Caco-2 (cell line): ENCODE measurements around the gene LRRIQ1. TPM values are rescaled to one million over a fixed set of nuclear protein-coding genes. Genes with fewer than 3 reads are reported as not detected.

ENCODE experiments used
- BruUV-seq: library from RNA; stranded (reverse); fragments of 400-500 nt; replicated peaks from 2 replicates; lab custom pipeline; 2021; lab: Mats Ljungman, UMichigan
- CTCF ChIA-PET: fragments of 300-600 bp; sonication (Branson Sonifier 250); formaldehyde crosslinking; loops from one replicate; lab custom pipeline; 2022; ENCODE audit warnings: antibody characterized with exemption; lab: Charles Lee
- POLR2A ChIA-PET: fragments of 300-600 bp; sonication (Branson Sonifier 250); formaldehyde crosslinking; loops from one replicate; lab custom pipeline; 2022; ENCODE audit warnings: antibody characterized with exemption; lab: Charles Lee
- DNase-seq, 2 experiments: peaks; one replicate each; pipeline versions ENCODE4 v3.0.0 to v3.0.0-alpha.2; 2020 to 2022
- H3K27me3 ChIP-seq: replicated peaks from 2 replicates; pipeline ENCODE4 v1.6.0; 2011; ENCODE audit warnings: low read length; ENCODE audit not compliant: control insufficient read depth, insufficient read depth
- H3K36me3 ChIP-seq: 2 replicates; pipeline ENCODE4 v1.5.1; 2011; ENCODE audit warnings: low read length; ENCODE audit not compliant: control insufficient read depth, insufficient read depth
- H3K4me1 ChIP-seq: fragments of 250-450 bp; sonication (Bioruptor Pico); 2 replicates; pipeline ENCODE4 v1.5.1; 2020; ENCODE audit warnings: mild to moderate bottlenecking
- H3K4me3 ChIP-seq: 2 replicates; pipeline ENCODE4 v1.5.1; 2011; ENCODE audit warnings: low read depth, mild to moderate bottlenecking, control low read depth, low read length
- H3K9me3 ChIP-seq: fragments of 250-450 bp; sonication (Bioruptor Pico); 2 replicates; pipeline ENCODE4 v1.5.1; 2020; ENCODE audit warnings: mild to moderate bottlenecking, moderate library complexity
- H3K27ac Mint-ChIP-seq: one replicate; pipeline ENCODE4 v1.8.0; 2022; ENCODE audit warnings: mixed read lengths; ENCODE audit not compliant: unreplicated experiment
- H3K27me3 Mint-ChIP-seq: one replicate; pipeline ENCODE4 v1.8.0; 2022; ENCODE audit warnings: mixed read lengths; ENCODE audit not compliant: insufficient read depth, unreplicated experiment
- H3K36me3 Mint-ChIP-seq: one replicate; pipeline ENCODE4 v1.8.0; 2022; ENCODE audit warnings: mild to moderate bottlenecking, mixed read lengths; ENCODE audit not compliant: insufficient read depth, unreplicated experiment
- H3K4me1 Mint-ChIP-seq: one replicate; pipeline ENCODE4 v1.8.0; 2022; ENCODE audit warnings: low read depth, mixed read lengths; ENCODE audit not compliant: unreplicated experiment
- H3K4me3 Mint-ChIP-seq: one replicate; pipeline ENCODE4 v1.8.0; 2022; ENCODE audit warnings: mild to moderate bottlenecking, moderate library complexity, mixed read lengths; ENCODE audit not compliant: unreplicated experiment
- H3K9me3 Mint-ChIP-seq: one replicate; pipeline ENCODE4 v1.8.0; 2022; ENCODE audit warnings: mixed read lengths; ENCODE audit not compliant: unreplicated experiment
- intact Hi-C: fragments of 100-400 bp; cut with micrococcal nuclease; formaldehyde crosslinking; loops from one replicate; pipeline ENCODE4 v1.10.0; 2022; ENCODE audit not compliant: unreplicated experiment
- total RNA-seq: library from RNA; stranded (reverse); gene quantifications from 2 replicates; pipeline ENCODE4 v1.2.3, GENCODE V29; 2022
- TF ChIP-seq, protein P1 (sequence below), 2 experiments: fragments of 200-600 bp in 1 of 2; IDR thresholded peaks; 1 replicate in 1 of 2; 2 replicates in 1 of 2; pipeline versions ENCODE4 v1.5.1 to v1.8.0; 2011 to 2022; ENCODE audit warnings: antibody characterized with exemption in 1 of 2, control low read depth in 1 of 2, inconsistent platforms in 1 of 2, low read depth in 1 of 2, low read length in 1 of 2, mild to moderate bottlenecking in 1 of 2, moderate library complexity in 1 of 2; ENCODE audit not compliant: insufficient read depth in 1 of 2, severe bottlenecking in 1 of 2, unreplicated experiment in 1 of 2

Gene LRRIQ1
- total RNA-seq, 1 experiment from 2014 or later, result not detected

DNA sequence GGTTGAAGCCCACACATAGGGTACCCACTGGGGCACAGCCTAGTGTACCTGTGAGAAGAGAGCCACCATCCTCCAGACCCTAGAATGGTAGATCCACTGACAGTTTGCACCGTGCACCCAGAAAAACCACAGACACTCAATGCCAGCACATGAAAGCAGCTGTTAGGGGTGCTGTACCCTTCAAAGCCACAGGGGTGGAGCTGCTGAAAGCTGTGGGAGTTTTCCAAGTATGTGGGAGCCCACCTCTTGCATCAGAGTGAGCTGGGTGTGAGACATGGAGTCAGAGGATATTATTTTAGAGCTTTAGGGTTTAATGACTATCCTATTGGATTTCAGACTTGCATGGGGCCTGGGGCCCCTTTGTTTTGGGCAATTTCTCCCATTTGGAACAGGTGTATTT, 30.5 kb upstream of the LRRIQ1 start:
- intact Hi-C loops, result no loop called here
- Histone ChIP-seq H3K9me3 (no peaks in the 10 kb centered on the region), H3K36me3 (no peaks in the 10 kb centered on the region), H3K4me1 (no peaks in the 10 kb centered on the region), H3K27me3 (no peaks in the 10 kb centered on the region; the same call in 1 of the 2 replicates), H3K4me3 (no peak overlapping the region)
- ChIA-PET CTCF (no interaction called here), POLR2A (no interaction called here)
- no peak overlapping the region for H3K4me3 Mint-ChIP-seq
- TF ChIP-seq, protein P1, sequence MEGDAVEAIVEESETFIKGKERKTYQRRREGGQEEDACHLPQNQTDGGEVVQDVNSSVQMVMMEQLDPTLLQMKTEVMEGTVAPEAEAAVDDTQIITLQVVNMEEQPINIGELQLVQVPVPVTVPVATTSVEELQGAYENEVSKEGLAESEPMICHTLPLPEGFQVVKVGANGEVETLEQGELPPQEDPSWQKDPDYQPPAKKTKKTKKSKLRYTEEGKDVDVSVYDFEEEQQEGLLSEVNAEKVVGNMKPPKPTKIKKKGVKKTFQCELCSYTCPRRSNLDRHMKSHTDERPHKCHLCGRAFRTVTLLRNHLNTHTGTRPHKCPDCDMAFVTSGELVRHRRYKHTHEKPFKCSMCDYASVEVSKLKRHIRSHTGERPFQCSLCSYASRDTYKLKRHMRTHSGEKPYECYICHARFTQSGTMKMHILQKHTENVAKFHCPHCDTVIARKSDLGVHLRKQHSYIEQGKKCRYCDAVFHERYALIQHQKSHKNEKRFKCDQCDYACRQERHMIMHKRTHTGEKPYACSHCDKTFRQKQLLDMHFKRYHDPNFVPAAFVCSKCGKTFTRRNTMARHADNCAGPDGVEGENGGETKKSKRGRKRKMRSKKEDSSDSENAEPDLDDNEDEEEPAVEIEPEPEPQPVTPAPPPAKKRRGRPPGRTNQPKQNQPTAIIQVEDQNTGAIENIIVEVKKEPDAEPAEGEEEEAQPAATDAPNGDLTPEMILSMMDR (IDR thresholded peaks at IDR 0.05; ENCODE audit: insufficient read depth in 1 of 2, low read depth in 1 of 2, low read length in 1 of 2, severe bottlenecking in 1 of 2, unreplicated experiment in 1 of 2), result no peak
- no peaks in the 10 kb centered on the region for H3K9me3 Mint-ChIP-seq
- H3K27me3 Mint-ChIP-seq, result peaks cover 4% of the 10 kb centered on the region
- BruUV-seq, result no TSS peak
- no peaks in the 10 kb centered on the region for H3K36me3 Mint-ChIP-seq
- no peak for DNase-seq
- H3K4me1 Mint-ChIP-seq, result no peaks in the 10 kb centered on the region
- no peak overlapping the region for H3K27ac Mint-ChIP-seq

DNA sequence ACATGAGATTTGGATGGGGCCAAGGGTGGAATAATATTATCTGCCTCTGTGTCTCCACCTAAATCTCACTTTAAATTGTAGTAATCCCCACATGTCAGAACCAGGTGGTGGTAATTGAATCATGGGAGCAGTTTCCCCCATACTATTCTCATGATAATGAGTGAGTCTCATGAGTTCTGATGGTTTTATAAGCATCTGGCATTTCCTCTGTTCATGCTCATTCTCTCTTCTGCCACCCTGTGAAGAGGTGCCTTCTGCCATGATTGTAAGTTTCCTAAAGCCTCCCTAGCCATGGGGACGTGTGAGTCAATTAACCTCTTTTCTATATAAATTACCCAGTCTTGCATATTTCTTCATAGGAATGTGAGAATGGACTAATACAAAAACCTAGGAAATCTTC, 29.9 kb upstream of the LRRIQ1 start:
- CTCF ChIA-PET, result no interaction called here
- H3K27me3 ChIP-seq, result no peaks in the 10 kb centered on the region; the same call in 1 of the 2 replicates
- TF ChIP-seq, protein P1 (IDR thresholded peaks at IDR 0.05; ENCODE audit: insufficient read depth in 1 of 2, low read depth in 1 of 2, low read length in 1 of 2, severe bottlenecking in 1 of 2, unreplicated experiment in 1 of 2), result no peak
- intact Hi-C loops, result no loop called here
- Mint-ChIP-seq H3K36me3 (no peaks in the 10 kb centered on the region), H3K27me3 (peaks cover 4% of the 10 kb centered on the region), H3K4me1 (no peaks in the 10 kb centered on the region), H3K4me3 (no peak overlapping the region), H3K9me3 (no peaks in the 10 kb centered on the region), H3K27ac (no peak overlapping the region)
- DNase-seq, result no peak
- no peaks in the 10 kb centered on the region for H3K9me3 ChIP-seq
- H3K36me3 ChIP-seq, result no peaks in the 10 kb centered on the region
- POLR2A ChIA-PET, result no interaction called here
- no TSS peak for BruUV-seq
- no peaks in the 10 kb centered on the region for H3K4me1 ChIP-seq
- H3K4me3 ChIP-seq, result no peak overlapping the region

- no peak for DNase-seq
- CTCF ChIA-PET, result no interaction called here
- Histone ChIP-seq H3K4me3 (no peak overlapping the region), H3K27me3 (no peaks in the 10 kb centered on the region; the same call in 1 of the 2 replicates), H3K4me1 (no peaks in the 10 kb centered on the region), H3K36me3 (no peaks in the 10 kb centered on the region), H3K9me3 (no peaks in the 10 kb centered on the region)
- BruUV-seq, result no TSS peak
- Mint-ChIP-seq H3K27me3 (peaks cover 11% of the 10 kb centered on the region), H3K4me3 (no peak overlapping the region), H3K4me1 (no peaks in the 10 kb centered on the region), H3K27ac (no peak overlapping the region), H3K36me3 (no peaks in the 10 kb centered on the region), H3K9me3 (no peaks in the 10 kb centered on the region)
- intact Hi-C loops, result no loop called here
- TF ChIP-seq, protein P1 (IDR thresholded peaks at IDR 0.05; ENCODE audit: insufficient read depth in 1 of 2, low read depth in 1 of 2, low read length in 1 of 2, severe bottlenecking in 1 of 2, unreplicated experiment in 1 of 2), result no peak
- POLR2A ChIA-PET, result no interaction called here
These were observed 28.3 kb upstream of the LRRIQ1 start for GRCh38 chr12:85007836-85008235.
